ENCODE measurements around the gene TNIP1. TPM values are rescaled to one million over a fixed set of nuclear protein-coding genes. Genes with fewer than 3 reads are reported as not detected.

Gene TNIP1
- total RNA-seq, 1 experiment from 2014 or later, result 65.7 TPM

DNA sequence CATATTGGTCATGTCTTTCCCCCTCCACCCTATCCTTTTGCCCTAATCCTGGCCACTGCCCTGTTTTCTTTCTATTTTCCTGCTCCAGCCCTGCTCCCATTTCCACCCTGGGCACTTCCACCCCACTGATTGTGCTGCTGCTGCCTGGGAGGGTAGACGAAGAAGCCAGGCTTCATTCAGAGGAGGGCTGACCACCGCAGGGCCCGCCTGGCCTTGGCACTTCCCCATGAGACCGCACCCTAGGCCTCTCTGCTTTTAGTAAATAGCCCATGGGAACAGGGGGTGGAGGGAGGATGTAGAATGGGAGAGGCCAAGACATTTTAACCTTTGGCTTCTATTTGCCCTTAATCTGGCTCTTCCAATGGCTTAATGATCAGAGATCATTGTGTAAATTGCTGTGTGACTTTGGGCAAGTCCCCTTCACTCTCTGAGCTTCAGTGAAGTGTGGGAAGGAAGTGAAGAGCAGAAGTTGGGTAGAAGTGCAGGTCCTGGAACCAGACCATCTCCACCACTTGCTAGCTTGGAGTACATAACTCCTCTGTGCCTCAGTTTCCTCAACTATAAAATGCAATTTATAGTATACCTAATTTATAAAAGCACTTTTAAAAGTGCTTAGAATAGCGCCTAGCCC, 74.0 kb downstream of the TNIP1 start:
- TF ChIP-seq, protein P1, sequence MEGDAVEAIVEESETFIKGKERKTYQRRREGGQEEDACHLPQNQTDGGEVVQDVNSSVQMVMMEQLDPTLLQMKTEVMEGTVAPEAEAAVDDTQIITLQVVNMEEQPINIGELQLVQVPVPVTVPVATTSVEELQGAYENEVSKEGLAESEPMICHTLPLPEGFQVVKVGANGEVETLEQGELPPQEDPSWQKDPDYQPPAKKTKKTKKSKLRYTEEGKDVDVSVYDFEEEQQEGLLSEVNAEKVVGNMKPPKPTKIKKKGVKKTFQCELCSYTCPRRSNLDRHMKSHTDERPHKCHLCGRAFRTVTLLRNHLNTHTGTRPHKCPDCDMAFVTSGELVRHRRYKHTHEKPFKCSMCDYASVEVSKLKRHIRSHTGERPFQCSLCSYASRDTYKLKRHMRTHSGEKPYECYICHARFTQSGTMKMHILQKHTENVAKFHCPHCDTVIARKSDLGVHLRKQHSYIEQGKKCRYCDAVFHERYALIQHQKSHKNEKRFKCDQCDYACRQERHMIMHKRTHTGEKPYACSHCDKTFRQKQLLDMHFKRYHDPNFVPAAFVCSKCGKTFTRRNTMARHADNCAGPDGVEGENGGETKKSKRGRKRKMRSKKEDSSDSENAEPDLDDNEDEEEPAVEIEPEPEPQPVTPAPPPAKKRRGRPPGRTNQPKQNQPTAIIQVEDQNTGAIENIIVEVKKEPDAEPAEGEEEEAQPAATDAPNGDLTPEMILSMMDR (IDR thresholded peaks at IDR 0.05; ENCODE audit: insufficient read depth in 1 of 2, low read depth in 1 of 2, low read length in 1 of 2, severe bottlenecking in 1 of 2, unreplicated experiment in 1 of 2), result no peak
- Histone ChIP-seq H3K9me3 (no peaks in the 10 kb centered on the region), H3K36me3 (ENCODE audit: control insufficient read depth, insufficient read depth, low read length) (no peaks in the 10 kb centered on the region), H3K4me3 (ENCODE audit: low read depth, low read length) (no peak overlapping the region), H3K4me1 (peaks cover 10% of the 10 kb centered on the region), H3K27me3 (replicated peaks; ENCODE audit: control insufficient read depth, insufficient read depth, low read length) (no peaks in the 10 kb centered on the region)
- DNase-seq, result no peak
- H3K27ac Mint-ChIP-seq (ENCODE audit: unreplicated experiment), result no peak overlapping the region
- ChIA-PET POLR2A (interaction anchor here (0.6 kb wide), 1 partner anchor 93 kb away, joined by 3 read pairs; no protein-coding TSS in a partner anchor), CTCF (no interaction called here)
- intact Hi-C loops (cut with micrococcal nuclease; ENCODE audit: unreplicated experiment), result loop anchor here (10.0 kb wide), 1 partner anchor 308 kb away; no protein-coding TSS in a partner anchor
- BruUV-seq (replicated peaks), result no TSS peak
- H3K4me3 Mint-ChIP-seq (ENCODE audit: unreplicated experiment), result no peak overlapping the region
- H3K27me3 Mint-ChIP-seq (ENCODE audit: insufficient read depth, unreplicated experiment), result no peaks in the 10 kb centered on the region
- H3K9me3 Mint-ChIP-seq (ENCODE audit: unreplicated experiment), result no peaks in the 10 kb centered on the region
- peaks cover 6% of the 10 kb centered on the region for H3K36me3 Mint-ChIP-seq (ENCODE audit: insufficient read depth, unreplicated experiment)
- peaks cover 14% of the 10 kb centered on the region for H3K4me1 Mint-ChIP-seq (ENCODE audit: low read depth, unreplicated experiment)

DNA sequence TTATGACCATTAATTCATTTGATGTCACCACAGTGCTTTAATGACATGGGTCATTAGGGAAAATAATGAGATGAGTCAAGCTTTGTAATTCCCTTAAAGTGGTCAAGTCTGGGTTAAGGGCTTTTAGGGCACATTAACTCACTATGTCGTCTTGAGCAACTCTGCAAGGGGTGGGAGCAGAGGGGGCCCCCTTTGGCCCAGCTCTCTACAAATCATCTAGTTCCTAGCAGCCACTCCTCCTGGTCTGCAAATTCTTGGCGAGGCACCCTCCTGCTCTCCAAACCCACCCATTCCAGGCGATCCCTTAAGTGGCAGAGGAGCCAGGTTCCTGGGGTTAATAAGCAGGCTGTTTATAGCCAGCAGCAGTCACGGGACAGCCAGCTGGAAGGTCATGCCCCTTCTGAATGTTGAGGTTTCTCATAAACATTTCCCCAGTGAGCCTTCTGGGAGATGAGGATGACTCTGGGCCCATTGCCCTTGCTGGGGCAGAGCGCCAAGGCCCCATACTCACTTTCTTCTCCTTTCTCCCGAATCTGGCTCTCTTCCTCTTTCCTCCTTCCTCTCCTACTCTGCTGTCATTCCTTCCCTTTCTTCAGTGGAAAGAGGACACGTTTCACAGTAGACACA, 74.8 kb downstream of the TNIP1 start:
- Mint-ChIP-seq H3K36me3 (ENCODE audit: insufficient read depth, unreplicated experiment) (peaks cover 6% of the 10 kb centered on the region), H3K9me3 (ENCODE audit: unreplicated experiment) (no peaks in the 10 kb centered on the region), H3K27ac (ENCODE audit: unreplicated experiment) (no peak overlapping the region), H3K4me3 (ENCODE audit: unreplicated experiment) (no peak overlapping the region), H3K4me1 (ENCODE audit: low read depth, unreplicated experiment) (peaks cover 14% of the 10 kb centered on the region), H3K27me3 (ENCODE audit: insufficient read depth, unreplicated experiment) (no peaks in the 10 kb centered on the region)
- DNase-seq, result no peak
- TF ChIP-seq, protein P1 (IDR thresholded peaks at IDR 0.05; ENCODE audit: insufficient read depth in 1 of 2, low read depth in 1 of 2, low read length in 1 of 2, severe bottlenecking in 1 of 2, unreplicated experiment in 1 of 2), result no peak
- Histone ChIP-seq H3K4me3 (ENCODE audit: low read depth, low read length) (no peak overlapping the region), H3K9me3 (no peaks in the 10 kb centered on the region), H3K27me3 (replicated peaks; ENCODE audit: control insufficient read depth, insufficient read depth, low read length) (no peaks in the 10 kb centered on the region), H3K4me1 (peaks cover 10% of the 10 kb centered on the region), H3K36me3 (ENCODE audit: control insufficient read depth, insufficient read depth, low read length) (no peaks in the 10 kb centered on the region)
- CTCF ChIA-PET, result no interaction called here
- POLR2A ChIA-PET, result no interaction called here
- BruUV-seq (replicated peaks), result no TSS peak
- intact Hi-C loops (cut with micrococcal nuclease; ENCODE audit: unreplicated experiment), result loop anchor here (2.0 to 10.0 kb wide), 2 partner anchors 15 to 309 kb away; partner anchors contain the start of gene GPX3

DNA sequence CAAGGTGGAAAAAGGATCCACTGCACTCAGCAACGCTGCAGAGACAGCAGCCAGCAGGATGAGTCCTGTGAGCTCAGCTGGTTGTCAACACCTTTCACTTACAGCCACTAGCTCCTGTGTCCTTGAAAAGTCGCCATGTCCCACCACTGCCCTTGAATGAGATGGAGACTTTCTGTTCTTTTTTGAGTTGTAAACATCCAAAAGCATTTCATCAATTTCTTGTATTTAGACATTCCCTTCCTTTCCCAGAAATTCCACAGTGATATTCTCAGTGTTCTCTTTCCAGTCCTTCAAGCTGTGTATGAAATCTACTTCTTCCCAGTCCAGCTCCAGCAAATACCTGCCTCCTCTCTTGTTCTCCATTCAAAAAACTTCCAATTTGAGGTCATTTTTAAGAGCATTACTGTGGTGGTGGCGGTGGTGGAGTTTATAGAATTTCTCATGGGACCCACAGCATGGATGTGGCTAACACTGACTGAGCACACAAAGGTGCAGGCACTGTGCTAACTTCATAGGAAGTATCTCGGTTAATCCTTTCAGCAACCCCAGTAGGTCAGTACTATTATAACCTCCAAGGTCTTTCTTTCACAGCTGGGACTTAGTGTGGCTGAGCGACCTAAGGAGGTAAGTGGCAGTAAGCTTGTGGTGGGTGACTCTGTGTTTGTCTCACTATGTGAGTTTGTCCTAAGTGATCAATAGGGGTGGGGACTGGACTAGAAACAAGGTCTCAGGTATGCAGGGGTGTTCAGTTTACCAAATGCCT, 75.5 kb downstream of the TNIP1 start:
- Mint-ChIP-seq H3K36me3 (ENCODE audit: insufficient read depth, unreplicated experiment) (peaks cover 6% of the 10 kb centered on the region), H3K27ac (ENCODE audit: unreplicated experiment) (no peak overlapping the region), H3K9me3 (ENCODE audit: unreplicated experiment) (no peaks in the 10 kb centered on the region), H3K4me3 (ENCODE audit: unreplicated experiment) (no peak overlapping the region), H3K4me1 (ENCODE audit: low read depth, unreplicated experiment) (peaks cover 14% of the 10 kb centered on the region), H3K27me3 (ENCODE audit: insufficient read depth, unreplicated experiment) (no peaks in the 10 kb centered on the region)
- no peak for DNase-seq
- H3K27me3 ChIP-seq (replicated peaks; ENCODE audit: control insufficient read depth, insufficient read depth, low read length), result no peaks in the 10 kb centered on the region
- H3K4me3 ChIP-seq (ENCODE audit: low read depth, low read length), result no peak overlapping the region
- H3K4me1 ChIP-seq, result peaks cover 10% of the 10 kb centered on the region
- BruUV-seq (replicated peaks), result no TSS peak
- POLR2A ChIA-PET, result interaction anchor here (1.1 kb wide), 1 partner anchor 15 kb away, joined by 3 read pairs; the partner anchor contains the start of gene GPX3
- no peaks in the 10 kb centered on the region for H3K36me3 ChIP-seq (ENCODE audit: control insufficient read depth, insufficient read depth, low read length)
- CTCF ChIA-PET, result no interaction called here
- TF ChIP-seq, protein P1 (IDR thresholded peaks at IDR 0.05; ENCODE audit: insufficient read depth in 1 of 2, low read depth in 1 of 2, low read length in 1 of 2, severe bottlenecking in 1 of 2, unreplicated experiment in 1 of 2), result no peak
- intact Hi-C loops (cut with micrococcal nuclease; ENCODE audit: unreplicated experiment), result loop anchor here (2.0 to 10.0 kb wide), 2 partner anchors 15 to 309 kb away; partner anchors contain the start of gene GPX3
- H3K9me3 ChIP-seq, result no peaks in the 10 kb centered on the region

Measured in Caco-2 (cell line).